Breast epithelium (tissue), 3 donors: ENCODE data around the gene LYPD3.

Experiments
- POLR2A ChIP-seq: fragments of 450-650 bp; IDR thresholded peaks from one replicate; pipeline ENCODE4 v1.6.1; 2016; ENCODE audit warnings: antibody characterized with exemption, mild to moderate bottlenecking, moderate library complexity
- POLR2AphosphoS5 ChIP-seq, 3 donors: sonication (generic); formaldehyde crosslinking; IDR thresholded peaks; one replicate each; pipeline ENCODE4 v1.6.1; 2017; ENCODE audit warnings: antibody characterized with exemption in 3 of 3
- TF ChIP-seq, protein P1 (sequence below), 3 donors: fragments of 450-650 bp; IDR thresholded peaks; one replicate each; pipeline ENCODE4 v1.5.1; 2016 to 2017; ENCODE audit warnings: antibody characterized with exemption in 3 of 3, mild to moderate bottlenecking in 3 of 3, moderate library complexity in 3 of 3

DNA sequence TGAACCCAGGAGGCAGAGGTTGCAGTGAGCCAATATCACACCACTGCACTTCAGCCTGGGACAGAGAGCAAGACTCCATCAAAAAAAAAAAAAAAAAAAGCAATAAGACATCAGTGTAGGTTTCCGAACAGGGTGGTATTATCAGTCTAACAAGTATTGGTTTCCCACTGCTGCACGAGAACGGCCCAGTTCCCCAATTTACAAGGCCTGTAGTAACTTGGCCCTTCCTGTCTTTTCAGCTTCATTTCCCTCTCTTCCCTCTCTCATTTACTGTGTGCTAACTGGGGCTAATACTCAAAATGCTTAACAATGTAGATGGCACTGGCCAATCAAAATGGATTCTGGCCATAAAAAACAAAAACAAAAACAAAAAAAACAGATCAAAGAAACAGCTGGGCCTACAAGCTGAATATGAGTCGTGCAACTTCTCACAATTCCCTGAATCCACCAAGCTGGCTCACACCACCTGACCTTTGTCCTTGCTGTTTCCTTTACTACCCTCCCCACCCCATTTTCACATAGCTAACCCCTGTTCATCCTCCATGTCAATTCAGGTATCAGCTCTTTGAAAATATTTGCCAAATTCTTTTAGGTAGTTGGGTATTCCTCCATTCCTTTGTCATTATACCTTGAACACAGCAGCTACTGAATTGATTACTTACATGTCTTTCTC lies 48.3 kb downstream of the LYPD3 start:
- TF ChIP-seq, protein P1, sequence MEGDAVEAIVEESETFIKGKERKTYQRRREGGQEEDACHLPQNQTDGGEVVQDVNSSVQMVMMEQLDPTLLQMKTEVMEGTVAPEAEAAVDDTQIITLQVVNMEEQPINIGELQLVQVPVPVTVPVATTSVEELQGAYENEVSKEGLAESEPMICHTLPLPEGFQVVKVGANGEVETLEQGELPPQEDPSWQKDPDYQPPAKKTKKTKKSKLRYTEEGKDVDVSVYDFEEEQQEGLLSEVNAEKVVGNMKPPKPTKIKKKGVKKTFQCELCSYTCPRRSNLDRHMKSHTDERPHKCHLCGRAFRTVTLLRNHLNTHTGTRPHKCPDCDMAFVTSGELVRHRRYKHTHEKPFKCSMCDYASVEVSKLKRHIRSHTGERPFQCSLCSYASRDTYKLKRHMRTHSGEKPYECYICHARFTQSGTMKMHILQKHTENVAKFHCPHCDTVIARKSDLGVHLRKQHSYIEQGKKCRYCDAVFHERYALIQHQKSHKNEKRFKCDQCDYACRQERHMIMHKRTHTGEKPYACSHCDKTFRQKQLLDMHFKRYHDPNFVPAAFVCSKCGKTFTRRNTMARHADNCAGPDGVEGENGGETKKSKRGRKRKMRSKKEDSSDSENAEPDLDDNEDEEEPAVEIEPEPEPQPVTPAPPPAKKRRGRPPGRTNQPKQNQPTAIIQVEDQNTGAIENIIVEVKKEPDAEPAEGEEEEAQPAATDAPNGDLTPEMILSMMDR (IDR thresholded peaks at IDR 0.05), result no peak
- no peak for TF ChIP-seq POLR2AphosphoS5 (IDR thresholded peaks at IDR 0.05)
- TF ChIP-seq POLR2A, result no peak
